Loucy (cell line): Measurements from ENCODE around the gene CHPF.

Experiments used
- CTCF ChIP-seq: fragments of 200-600 bp; sonication (generic); conservative IDR thresholded peaks from 2 replicates; pipeline ENCODE4 v1.5.1; 2014; ENCODE audit warnings: mild to moderate bottlenecking, antibody characterized with exemption, low read length
- EZH2phosphoT487 ChIP-seq: fragments of 200-600 bp; IDR thresholded peaks from 2 replicates; pipeline ENCODE4 v1.6.1; 2018; ENCODE audit warnings: antibody characterized with exemption, mild to moderate bottlenecking, moderate library complexity, borderline replicate concordance

DNA sequence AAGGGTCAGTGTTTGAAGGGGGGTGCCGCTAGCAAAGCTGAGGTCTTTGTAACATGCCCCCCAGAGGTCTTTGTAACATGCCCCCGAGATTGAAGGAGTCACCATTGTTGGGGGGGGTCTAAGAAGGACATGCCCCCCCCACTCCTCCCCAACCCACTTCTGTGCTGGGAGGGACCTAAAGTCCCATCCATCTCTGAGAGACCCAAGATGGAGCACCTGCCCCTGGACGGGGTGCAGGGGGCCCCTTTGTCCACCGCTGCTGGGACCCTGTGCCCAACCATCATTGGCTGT lies 35.2 kb downstream of the CHPF start:
- TF ChIP-seq CTCF, result no peak
- no peak for TF ChIP-seq EZH2phosphoT487
